ENCODE results near the gene TNFSF15.

Gene TNFSF15

DNA sequence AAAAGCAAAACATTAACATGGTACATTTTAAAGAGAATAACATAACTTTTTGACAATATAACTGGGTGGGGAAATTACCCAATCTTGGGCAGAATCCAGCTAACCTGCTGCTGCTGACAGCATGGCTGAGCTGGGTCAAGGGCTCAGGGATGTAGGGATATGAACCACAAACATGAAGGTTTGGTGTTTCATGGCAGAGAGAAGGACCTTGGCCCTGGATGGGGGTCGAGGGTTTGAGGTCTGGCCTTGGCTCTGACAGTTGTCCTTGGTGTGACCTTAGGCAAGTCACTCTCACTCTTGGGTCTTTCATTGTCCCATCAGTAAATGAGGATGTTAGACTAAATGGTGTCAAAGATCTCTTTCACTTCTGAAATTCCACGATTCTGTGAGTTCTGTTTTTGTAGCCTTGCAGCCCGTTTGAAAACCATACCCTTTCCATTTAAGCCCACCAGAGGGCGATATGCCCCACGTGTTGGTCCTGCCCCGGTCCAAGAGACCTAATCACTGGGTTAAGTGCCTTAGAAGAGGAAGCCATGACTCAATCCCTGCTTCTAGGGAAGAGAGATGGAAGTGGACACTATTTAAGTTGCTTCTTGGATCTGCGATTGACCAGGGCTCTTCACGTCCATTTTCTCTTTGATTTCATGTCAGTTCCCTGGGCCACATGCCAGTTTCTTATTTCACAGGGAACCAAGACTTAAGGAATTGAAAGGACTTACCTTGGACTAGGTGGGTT lies 67.1 kb downstream of the TNFSF15 start:
- ATAC-seq, result peak; percentile 85
- TF ChIP-seq GLIS3 (CRISPR knock-in tag; IDR thresholded peaks at IDR 0.05), result no peak
- no peak for TF ChIP-seq ZFP30 (CRISPR knock-in tag; IDR thresholded peaks at IDR 0.05)
- no peak for TF ChIP-seq TCF4 (CRISPR knock-in tag; IDR thresholded peaks at IDR 0.05; ENCODE audit: borderline replicate concordance)
- TF ChIP-seq OSR1 (CRISPR knock-in tag; IDR thresholded peaks at IDR 0.05), result no peak
- TF ChIP-seq CSDC2 (CRISPR knock-in tag; IDR thresholded peaks at IDR 0.05), result no peak
- no peak for TF ChIP-seq ISL1 (CRISPR knock-in tag; IDR thresholded peaks at IDR 0.05)
- TF ChIP-seq ZFP3 (CRISPR knock-in tag; IDR thresholded peaks at IDR 0.05), result no peak
- no peak for TF ChIP-seq ZNF70 (CRISPR knock-in tag; IDR thresholded peaks at IDR 0.05)
- TF ChIP-seq RARB (CRISPR knock-in tag; IDR thresholded peaks at IDR 0.05), result no peak
- TF ChIP-seq ZNF565 (CRISPR knock-in tag; conservative IDR thresholded peaks at IDR 0.05; ENCODE audit: low read depth), result no peak

DNA sequence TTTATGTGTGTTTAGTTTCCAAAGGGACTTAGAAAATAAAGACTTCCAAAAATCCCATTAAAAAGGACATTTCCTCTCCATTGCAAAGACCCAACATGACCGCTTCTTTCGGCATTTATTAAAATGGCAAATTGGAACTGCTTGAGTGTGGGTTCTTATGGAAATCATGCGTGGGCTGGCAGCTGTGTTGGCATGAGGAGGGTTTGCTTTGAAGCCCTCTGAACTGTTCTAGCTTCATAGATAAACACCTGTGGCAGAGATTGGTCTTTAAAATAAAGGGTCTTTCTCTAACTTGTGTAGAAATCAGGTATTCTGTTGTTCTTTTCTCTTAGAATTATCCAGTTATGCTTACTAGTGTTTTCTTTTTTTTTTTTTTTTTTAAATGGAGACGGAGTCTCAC lies 68.0 kb downstream of the TNFSF15 start:
- TF ChIP-seq CSDC2 (CRISPR knock-in tag; IDR thresholded peaks at IDR 0.05) (no peak), ZNF70 (CRISPR knock-in tag; IDR thresholded peaks at IDR 0.05) (no peak), BACH2 (CRISPR knock-in tag; IDR thresholded peaks at IDR 0.05; ENCODE audit: borderline replicate concordance) (no peak), TOX (CRISPR knock-in tag; IDR thresholded peaks at IDR 0.05; ENCODE audit: borderline replicate concordance) (no peak), ZNF8 (CRISPR knock-in tag; IDR thresholded peaks at IDR 0.05) (no peak), RARB (CRISPR knock-in tag; IDR thresholded peaks at IDR 0.05) (no peak), ZFP3 (CRISPR knock-in tag; IDR thresholded peaks at IDR 0.05) (no peak), ESRRG (CRISPR knock-in tag; IDR thresholded peaks at IDR 0.05) (no peak), TCF4 (CRISPR knock-in tag; IDR thresholded peaks at IDR 0.05; ENCODE audit: borderline replicate concordance) (no peak), ZFP30 (CRISPR knock-in tag; IDR thresholded peaks at IDR 0.05) (no peak), SNAI2 (CRISPR knock-in tag; IDR thresholded peaks at IDR 0.05) (no peak), GLIS3 (CRISPR knock-in tag; IDR thresholded peaks at IDR 0.05) (no peak)
- TF ChIP-seq, protein P1, sequence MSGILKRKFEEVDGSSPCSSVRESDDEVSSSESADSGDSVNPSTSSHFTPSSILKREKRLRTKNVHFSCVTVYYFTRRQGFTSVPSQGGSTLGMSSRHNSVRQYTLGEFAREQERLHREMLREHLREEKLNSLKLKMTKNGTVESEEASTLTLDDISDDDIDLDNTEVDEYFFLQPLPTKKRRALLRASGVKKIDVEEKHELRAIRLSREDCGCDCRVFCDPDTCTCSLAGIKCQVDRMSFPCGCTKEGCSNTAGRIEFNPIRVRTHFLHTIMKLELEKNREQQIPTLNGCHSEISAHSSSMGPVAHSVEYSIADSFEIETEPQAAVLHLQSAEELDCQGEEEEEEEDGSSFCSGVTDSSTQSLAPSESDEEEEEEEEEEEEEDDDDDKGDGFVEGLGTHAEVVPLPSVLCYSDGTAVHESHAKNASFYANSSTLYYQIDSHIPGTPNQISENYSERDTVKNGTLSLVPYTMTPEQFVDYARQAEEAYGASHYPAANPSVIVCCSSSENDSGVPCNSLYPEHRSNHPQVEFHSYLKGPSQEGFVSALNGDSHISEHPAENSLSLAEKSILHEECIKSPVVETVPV (CRISPR knock-in tag; IDR thresholded peaks at IDR 0.05), result no peak
- TF ChIP-seq, protein P2, sequence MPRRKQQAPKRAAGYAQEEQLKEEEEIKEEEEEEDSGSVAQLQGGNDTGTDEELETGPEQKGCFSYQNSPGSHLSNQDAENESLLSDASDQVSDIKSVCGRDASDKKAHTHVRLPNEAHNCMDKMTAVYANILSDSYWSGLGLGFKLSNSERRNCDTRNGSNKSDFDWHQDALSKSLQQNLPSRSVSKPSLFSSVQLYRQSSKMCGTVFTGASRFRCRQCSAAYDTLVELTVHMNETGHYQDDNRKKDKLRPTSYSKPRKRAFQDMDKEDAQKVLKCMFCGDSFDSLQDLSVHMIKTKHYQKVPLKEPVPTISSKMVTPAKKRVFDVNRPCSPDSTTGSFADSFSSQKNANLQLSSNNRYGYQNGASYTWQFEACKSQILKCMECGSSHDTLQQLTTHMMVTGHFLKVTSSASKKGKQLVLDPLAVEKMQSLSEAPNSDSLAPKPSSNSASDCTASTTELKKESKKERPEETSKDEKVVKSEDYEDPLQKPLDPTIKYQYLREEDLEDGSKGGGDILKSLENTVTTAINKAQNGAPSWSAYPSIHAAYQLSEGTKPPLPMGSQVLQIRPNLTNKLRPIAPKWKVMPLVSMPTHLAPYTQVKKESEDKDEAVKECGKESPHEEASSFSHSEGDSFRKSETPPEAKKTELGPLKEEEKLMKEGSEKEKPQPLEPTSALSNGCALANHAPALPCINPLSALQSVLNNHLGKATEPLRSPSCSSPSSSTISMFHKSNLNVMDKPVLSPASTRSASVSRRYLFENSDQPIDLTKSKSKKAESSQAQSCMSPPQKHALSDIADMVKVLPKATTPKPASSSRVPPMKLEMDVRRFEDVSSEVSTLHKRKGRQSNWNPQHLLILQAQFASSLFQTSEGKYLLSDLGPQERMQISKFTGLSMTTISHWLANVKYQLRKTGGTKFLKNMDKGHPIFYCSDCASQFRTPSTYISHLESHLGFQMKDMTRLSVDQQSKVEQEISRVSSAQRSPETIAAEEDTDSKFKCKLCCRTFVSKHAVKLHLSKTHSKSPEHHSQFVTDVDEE (CRISPR knock-in tag; IDR thresholded peaks at IDR 0.05), result no peak
- TF ChIP-seq, protein P3, sequence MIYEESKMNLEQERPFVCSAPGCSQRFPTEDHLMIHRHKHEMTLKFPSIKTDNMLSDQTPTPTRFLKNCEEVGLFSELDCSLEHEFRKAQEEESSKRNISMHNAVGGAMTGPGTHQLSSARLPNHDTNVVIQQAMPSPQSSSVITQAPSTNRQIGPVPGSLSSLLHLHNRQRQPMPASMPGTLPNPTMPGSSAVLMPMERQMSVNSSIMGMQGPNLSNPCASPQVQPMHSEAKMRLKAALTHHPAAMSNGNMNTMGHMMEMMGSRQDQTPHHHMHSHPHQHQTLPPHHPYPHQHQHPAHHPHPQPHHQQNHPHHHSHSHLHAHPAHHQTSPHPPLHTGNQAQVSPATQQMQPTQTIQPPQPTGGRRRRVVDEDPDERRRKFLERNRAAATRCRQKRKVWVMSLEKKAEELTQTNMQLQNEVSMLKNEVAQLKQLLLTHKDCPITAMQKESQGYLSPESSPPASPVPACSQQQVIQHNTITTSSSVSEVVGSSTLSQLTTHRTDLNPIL (CRISPR knock-in tag; IDR thresholded peaks at IDR 0.05; ENCODE audit: low read depth), result no peak
- TF ChIP-seq, protein P4, sequence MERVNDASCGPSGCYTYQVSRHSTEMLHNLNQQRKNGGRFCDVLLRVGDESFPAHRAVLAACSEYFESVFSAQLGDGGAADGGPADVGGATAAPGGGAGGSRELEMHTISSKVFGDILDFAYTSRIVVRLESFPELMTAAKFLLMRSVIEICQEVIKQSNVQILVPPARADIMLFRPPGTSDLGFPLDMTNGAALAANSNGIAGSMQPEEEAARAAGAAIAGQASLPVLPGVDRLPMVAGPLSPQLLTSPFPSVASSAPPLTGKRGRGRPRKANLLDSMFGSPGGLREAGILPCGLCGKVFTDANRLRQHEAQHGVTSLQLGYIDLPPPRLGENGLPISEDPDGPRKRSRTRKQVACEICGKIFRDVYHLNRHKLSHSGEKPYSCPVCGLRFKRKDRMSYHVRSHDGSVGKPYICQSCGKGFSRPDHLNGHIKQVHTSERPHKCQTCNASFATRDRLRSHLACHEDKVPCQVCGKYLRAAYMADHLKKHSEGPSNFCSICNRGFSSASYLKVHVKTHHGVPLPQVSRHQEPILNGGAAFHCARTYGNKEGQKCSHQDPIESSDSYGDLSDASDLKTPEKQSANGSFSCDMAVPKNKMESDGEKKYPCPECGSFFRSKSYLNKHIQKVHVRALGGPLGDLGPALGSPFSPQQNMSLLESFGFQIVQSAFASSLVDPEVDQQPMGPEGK (CRISPR knock-in tag; IDR thresholded peaks at IDR 0.05; ENCODE audit: borderline replicate concordance), result no peak
- TF ChIP-seq, protein P5, sequence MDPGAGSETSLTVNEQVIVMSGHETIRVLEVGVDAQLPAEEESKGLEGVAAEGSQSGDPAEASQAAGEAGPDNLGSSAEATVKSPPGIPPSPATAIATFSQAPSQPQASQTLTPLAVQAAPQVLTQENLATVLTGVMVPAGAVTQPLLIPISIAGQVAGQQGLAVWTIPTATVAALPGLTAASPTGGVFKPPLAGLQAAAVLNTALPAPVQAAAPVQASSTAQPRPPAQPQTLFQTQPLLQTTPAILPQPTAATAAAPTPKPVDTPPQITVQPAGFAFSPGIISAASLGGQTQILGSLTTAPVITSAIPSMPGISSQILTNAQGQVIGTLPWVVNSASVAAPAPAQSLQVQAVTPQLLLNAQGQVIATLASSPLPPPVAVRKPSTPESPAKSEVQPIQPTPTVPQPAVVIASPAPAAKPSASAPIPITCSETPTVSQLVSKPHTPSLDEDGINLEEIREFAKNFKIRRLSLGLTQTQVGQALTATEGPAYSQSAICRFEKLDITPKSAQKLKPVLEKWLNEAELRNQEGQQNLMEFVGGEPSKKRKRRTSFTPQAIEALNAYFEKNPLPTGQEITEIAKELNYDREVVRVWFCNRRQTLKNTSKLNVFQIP (CRISPR knock-in tag; IDR thresholded peaks at IDR 0.05; ENCODE audit: borderline replicate concordance, low read depth), result no peak
- no peak for ATAC-seq

DNA sequence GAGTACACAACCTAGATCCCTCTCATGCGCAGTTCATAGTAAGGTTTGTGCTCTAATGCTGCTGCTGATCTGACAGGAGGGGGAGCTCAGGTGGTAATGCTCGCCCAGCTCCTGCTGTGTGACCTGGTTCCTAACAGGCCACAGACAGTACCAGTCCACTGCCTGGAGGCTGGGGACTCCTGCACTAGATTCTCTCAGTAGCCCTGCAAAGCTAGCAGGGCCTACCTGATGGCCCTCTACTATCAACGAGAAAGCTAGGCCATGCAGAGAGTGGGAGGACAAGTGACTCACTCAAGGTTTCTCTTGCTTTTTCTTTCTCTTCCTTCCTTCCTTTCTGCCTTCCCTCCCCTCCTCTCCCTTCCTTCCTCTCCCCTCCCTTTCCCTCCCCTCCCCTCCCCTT lies 68.7 kb downstream of the TNFSF15 start:
- TF ChIP-seq RARB (CRISPR knock-in tag; IDR thresholded peaks at IDR 0.05) (no peak), ESRRG (CRISPR knock-in tag; IDR thresholded peaks at IDR 0.05) (no peak), ISL1 (CRISPR knock-in tag; IDR thresholded peaks at IDR 0.05) (no peak), TCF4 (CRISPR knock-in tag; IDR thresholded peaks at IDR 0.05; ENCODE audit: borderline replicate concordance) (no peak), BACH2 (CRISPR knock-in tag; IDR thresholded peaks at IDR 0.05; ENCODE audit: borderline replicate concordance) (no peak), ZC3H10 (CRISPR knock-in tag; IDR thresholded peaks at IDR 0.05) (no peak)
- TF ChIP-seq, protein P2 (CRISPR knock-in tag; IDR thresholded peaks at IDR 0.05), result no peak
- no peak for ATAC-seq

Measured in SK-N-SH treated with all-trans-retinoic acid at 6 μM for 48 hours (cell line).